Measurements from ENCODE around the gene ANAPC16.

- TF ChIP-seq CTCF (IDR thresholded peaks at IDR 0.05) (no peak), POLR2AphosphoS5 (IDR thresholded peaks at IDR 0.05) (no peak)
These were observed 18.8 kb downstream of the ANAPC16 start for GRCh38 chr10:72234560-72235095.
